GM12891 (cell line): ENCODE results near the gene EMC8.

Source experiments
- PAX5 ChIP-seq: IDR thresholded peaks from 2 replicates; pipeline ENCODE4 v1.6.1; 2011; ENCODE audit warnings: low read length, moderate library complexity, mild to moderate bottlenecking; ENCODE audit not compliant: insufficient read depth, severe bottlenecking
- POLR2A ChIP-seq: IDR thresholded peaks from 2 replicates; pipeline ENCODE4 v1.6.1; 2011; ENCODE audit warnings: low read depth, low read length, control low read depth
- POLR2AphosphoS5 ChIP-seq: IDR thresholded peaks from 2 replicates; pipeline ENCODE4 v1.6.1; 2011; ENCODE audit warnings: low read depth, low read length, control low read depth
- SPI1 ChIP-seq: IDR thresholded peaks from 2 replicates; pipeline ENCODE4 v1.6.1; 2011; ENCODE audit warnings: low read depth, low read length, control low read depth
- TAF1 ChIP-seq: IDR thresholded peaks from 2 replicates; pipeline ENCODE4 v1.6.1; 2011; ENCODE audit warnings: low read depth, low read length, control low read depth

DNA sequence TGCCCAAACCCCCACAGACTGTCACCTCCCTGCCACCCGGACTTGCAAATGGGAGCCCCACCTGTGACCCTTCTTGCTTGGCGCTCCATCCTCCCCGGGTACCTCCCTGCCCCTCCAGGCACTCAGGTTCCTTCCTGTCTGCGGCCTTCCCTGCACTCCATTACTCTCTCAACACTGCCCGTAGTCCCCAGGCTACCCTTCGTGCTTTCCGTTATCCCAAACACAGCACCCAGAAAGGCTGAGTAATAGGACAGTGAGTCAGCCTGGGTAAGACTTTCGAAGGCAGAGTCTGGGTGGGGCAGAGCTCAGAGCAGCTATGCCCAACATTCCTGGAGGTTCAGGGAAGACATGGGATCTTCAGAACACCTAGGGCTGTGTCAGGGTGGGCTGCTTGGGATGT, 31.8 kb downstream of the EMC8 start:
- TF ChIP-seq POLR2AphosphoS5 = no peak
- no peak for TF ChIP-seq SPI1
- TF ChIP-seq POLR2A = no peak
- TF ChIP-seq TAF1 = no peak
- TF ChIP-seq PAX5 = no peak
